Measurements from ENCODE around the gene SNTB2.
"Not testable (repeated sequence)": the region's sequence is repeated elsewhere in the genome, so short reads cannot be mapped to it uniquely, and the experiment has no call there.

Gene SNTB2

GRCh38 chr16:69186642-69187445 lies at the start of gene SNTB2:
Gene SNTB2, plus strand, starts transcription at chr16:69187164. Its CDS starts 3 bp downstream, at chr16:69187167.
- peak; percentile 75 to 76 for DNase-seq (ENCODE audit: low read depth in 2 of 2)

GRCh38 chr16:69138608-69139007 lies 48.4 kb upstream of the SNTB2 start:
- DNase-seq (ENCODE audit: low read depth in 2 of 2) = no peak

- DNase-seq (ENCODE audit: low read depth in 2 of 2) = not testable (repeated sequence)
Observed at GRCh38 chr16:69139464-69139863, 47.5 kb upstream of the SNTB2 start.

- no peak for DNase-seq (ENCODE audit: low read depth in 2 of 2)
Observed at GRCh38 chr16:69141014-69141413, 46.0 kb upstream of the SNTB2 start.

- no peak for DNase-seq (ENCODE audit: low read depth in 2 of 2)
Observed at GRCh38 chr16:69141936-69142335, 45.0 kb upstream of the SNTB2 start.

GRCh38 chr16:69143116-69143515 lies 43.8 kb upstream of the SNTB2 start:
- no peak for DNase-seq (ENCODE audit: low read depth in 2 of 2)

- no peak for DNase-seq (ENCODE audit: low read depth in 2 of 2)
Observed at GRCh38 chr16:69145658-69146057, 41.3 kb upstream of the SNTB2 start.

- DNase-seq (ENCODE audit: low read depth in 2 of 2) = not testable (repeated sequence)
Observed at GRCh38 chr16:69149621-69150020, 37.3 kb upstream of the SNTB2 start.

GRCh38 chr16:69150146-69150865 lies 36.7 kb upstream of the SNTB2 start:
- no peak for DNase-seq (ENCODE audit: low read depth in 2 of 2)

GRCh38 chr16:69157196-69157595 lies 29.8 kb upstream of the SNTB2 start:
- DNase-seq (ENCODE audit: low read depth in 2 of 2) = no peak

GRCh38 chr16:69160192-69160591 lies 26.8 kb upstream of the SNTB2 start:
- no peak for DNase-seq (ENCODE audit: low read depth in 2 of 2)

- DNase-seq (ENCODE audit: low read depth in 2 of 2) = no peak
Observed at GRCh38 chr16:69165584-69165983, 21.4 kb upstream of the SNTB2 start.

GRCh38 chr16:69166221-69166833 lies 20.6 kb upstream of the SNTB2 start:
- DNase-seq (ENCODE audit: low read depth in 2 of 2) = peak; percentile 78 to 79

- DNase-seq (ENCODE audit: low read depth in 2 of 2) = no peak
Observed at GRCh38 chr16:69166946-69167930, 19.7 kb upstream of the SNTB2 start.

GRCh38 chr16:69169051-69169450 lies 17.9 kb upstream of the SNTB2 start:
- DNase-seq (ENCODE audit: low read depth in 2 of 2) = no peak

GRCh38 chr16:69169607-69170352 lies 17.2 kb upstream of the SNTB2 start:
- no peak for DNase-seq (ENCODE audit: low read depth in 2 of 2)

- DNase-seq (ENCODE audit: low read depth in 2 of 2) = no peak
Observed at GRCh38 chr16:69171325-69172084, 15.5 kb upstream of the SNTB2 start.

- DNase-seq (ENCODE audit: low read depth in 2 of 2) = no peak
Observed at GRCh38 chr16:69176033-69176800, 10.7 kb upstream of the SNTB2 start.

GRCh38 chr16:69179328-69180010 lies 7.5 kb upstream of the SNTB2 start:
- DNase-seq (ENCODE audit: low read depth in 2 of 2) = no peak
